OCI-LY7 (cell line): ENCODE results near the gene F9.

Experiments
- EZH2phosphoT487 ChIP-seq: fragments of 200-600 bp; sonication (generic); IDR thresholded peaks from 2 replicates; pipeline ENCODE4 v1.6.1; 2018; ENCODE audit warnings: low read depth, borderline replicate concordance, mild to moderate bottlenecking, mixed run types, antibody characterized with exemption, low read length, moderate library complexity, mixed read lengths
- TF ChIP-seq, protein P1 (sequence below): fragments of 200-600 bp; sonication (generic); conservative IDR thresholded peaks from 2 replicates; pipeline ENCODE4 v1.5.1; 2014; ENCODE audit warnings: mild to moderate bottlenecking, antibody characterized with exemption, low read length, moderate library complexity, mixed read lengths

DNA sequence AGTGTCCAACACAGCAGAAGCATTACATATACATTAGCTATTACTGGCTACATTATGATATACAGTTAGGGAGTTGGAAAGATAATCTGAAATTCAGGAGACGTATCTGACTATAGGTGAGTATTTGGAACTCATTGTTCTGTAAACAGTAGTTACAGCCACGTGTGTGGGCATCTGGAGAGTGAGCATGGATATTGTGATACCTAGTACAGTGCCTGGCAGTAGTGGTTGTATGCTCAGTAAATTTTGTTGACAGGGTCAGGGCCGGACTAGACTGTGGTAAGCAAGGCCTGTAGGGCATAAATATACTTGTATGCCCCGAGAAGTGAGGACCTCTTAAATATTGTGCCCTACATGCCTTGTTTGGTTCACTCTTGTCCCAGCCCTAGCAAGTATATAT, 2.9 kb downstream of the F9 start:
- TF ChIP-seq, protein P1, sequence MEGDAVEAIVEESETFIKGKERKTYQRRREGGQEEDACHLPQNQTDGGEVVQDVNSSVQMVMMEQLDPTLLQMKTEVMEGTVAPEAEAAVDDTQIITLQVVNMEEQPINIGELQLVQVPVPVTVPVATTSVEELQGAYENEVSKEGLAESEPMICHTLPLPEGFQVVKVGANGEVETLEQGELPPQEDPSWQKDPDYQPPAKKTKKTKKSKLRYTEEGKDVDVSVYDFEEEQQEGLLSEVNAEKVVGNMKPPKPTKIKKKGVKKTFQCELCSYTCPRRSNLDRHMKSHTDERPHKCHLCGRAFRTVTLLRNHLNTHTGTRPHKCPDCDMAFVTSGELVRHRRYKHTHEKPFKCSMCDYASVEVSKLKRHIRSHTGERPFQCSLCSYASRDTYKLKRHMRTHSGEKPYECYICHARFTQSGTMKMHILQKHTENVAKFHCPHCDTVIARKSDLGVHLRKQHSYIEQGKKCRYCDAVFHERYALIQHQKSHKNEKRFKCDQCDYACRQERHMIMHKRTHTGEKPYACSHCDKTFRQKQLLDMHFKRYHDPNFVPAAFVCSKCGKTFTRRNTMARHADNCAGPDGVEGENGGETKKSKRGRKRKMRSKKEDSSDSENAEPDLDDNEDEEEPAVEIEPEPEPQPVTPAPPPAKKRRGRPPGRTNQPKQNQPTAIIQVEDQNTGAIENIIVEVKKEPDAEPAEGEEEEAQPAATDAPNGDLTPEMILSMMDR: no peak
- TF ChIP-seq EZH2phosphoT487: no peak
